K562 (cell line): ENCODE data around the gene CNTN2. TPM values are rescaled to one million over a fixed set of nuclear protein-coding genes. Genes with fewer than 3 reads are reported as not detected.

ENCODE experiments used
- ATAC-seq: fragments of 200-7000 bp; cut with Tn5 transposase; 3 replicates; pipeline ENCODE4 v1.9.1; 2020; ENCODE audit warnings: moderate library complexity
- BruUV-seq: library from RNA; stranded (reverse); fragments of 400-500 nt; replicated peaks from 2 replicates; lab custom pipeline; 2021; lab: Mats Ljungman, UMichigan
- CTCF ChIA-PET: fragments of 300-600 bp; formaldehyde crosslinking; extraction: SDS; loops from one replicate; lab custom pipeline; 2021; ENCODE audit warnings: low intra/inter-chr PET ratio; lab: Yijun Ruan, JAX
- POLR2A ChIA-PET: fragments of 300-600, 350-650 bp; sonication (Branson Sonifier 250); formaldehyde crosslinking; extraction: SDS; loops from one replicate; lab custom pipeline; 2021; ENCODE audit warnings: antibody characterized with exemption, inconsistent platforms; lab: Yijun Ruan, JAX
- DNase-seq, 4 experiments: peaks; one replicate each; pipeline versions ENCODE4 v3.0.0 to v3.0.0-alpha.2; 2011 to 2018; ENCODE audit warnings: low spot score in 3 of 4, mixed read lengths in 3 of 4; ENCODE audit errors: extremely low read depth in 1 of 4
- FAIRE-seq: peaks from 2 replicates; lab custom pipeline; 2011; peaks lifted over from hg19 to GRCh38; lab: Jason Lieb, UNC
- H2AFZ ChIP-seq: 2 replicates; pipeline ENCODE4 v1.6.0; 2011; ENCODE audit warnings: low read depth, low read length, control low read depth, inconsistent platforms
- H3K27ac ChIP-seq: fragments of 200-600 bp; 3 replicates; pipeline ENCODE4 v1.8.0; 2011; ENCODE audit warnings: low read depth, mild to moderate bottlenecking, control low read depth, inconsistent platforms, low read length, moderate library complexity, mixed read lengths; ENCODE audit errors: extremely low read depth
- H3K27me3 ChIP-seq, 2 experiments: fragments of 300-600 bp in 1 of 2; 2 replicates in 1 of 2; 3 replicates in 1 of 2; pipeline versions ENCODE4 v1.6.0 to v1.8.0; 2011; ENCODE audit warnings: inconsistent platforms in 2 of 2, low read length in 2 of 2, mild to moderate bottlenecking in 1 of 2, mixed read lengths in 1 of 2, moderate library complexity in 1 of 2; ENCODE audit not compliant: control insufficient read depth in 2 of 2, insufficient read depth in 2 of 2
- H3K36me3 ChIP-seq: fragments of 300-600 bp; 3 replicates; pipeline ENCODE4 v1.8.0; 2011; ENCODE audit warnings: mild to moderate bottlenecking, low read length, inconsistent platforms; ENCODE audit not compliant: control insufficient read depth, insufficient read depth
- H3K4me1 ChIP-seq, 2 experiments: fragments of 200-600 bp in 1 of 2; replicated peaks in 1 of 2; 2 replicates in 1 of 2; 3 replicates in 1 of 2; pipeline versions ENCODE4 v1.5.1 to v1.8.0; 2011; ENCODE audit warnings: inconsistent platforms in 2 of 2, low read length in 2 of 2, mild to moderate bottlenecking in 1 of 2, mixed read lengths in 1 of 2, moderate library complexity in 1 of 2; ENCODE audit not compliant: control insufficient read depth in 2 of 2, insufficient read depth in 2 of 2
- H3K4me2 ChIP-seq: 2 replicates; pipeline ENCODE4 v1.6.1; 2011; ENCODE audit warnings: low read length, control low read depth, inconsistent platforms, mixed read lengths; ENCODE audit not compliant: insufficient read depth
- H3K4me3 ChIP-seq: fragments of 200-600 bp; sonication (generic), shearing (Covaris generic); 2 replicates; pipeline ENCODE4 v1.5.1; 2016; ENCODE audit warnings: control low read depth, inconsistent platforms
- H3K79me2 ChIP-seq: fragments of 200-600 bp; 3 replicates; pipeline ENCODE4 v1.8.0; 2011; ENCODE audit warnings: low read length, inconsistent platforms; ENCODE audit not compliant: control insufficient read depth, insufficient read depth
- H3K9ac ChIP-seq, 2 experiments: 2 replicates each; pipeline versions ENCODE4 v1.6.0 to v1.6.1; 2011; ENCODE audit warnings: low read depth in 2 of 2, low read length in 2 of 2, control low read depth in 1 of 2, inconsistent platforms in 1 of 2, mild to moderate bottlenecking in 1 of 2, mixed read lengths in 1 of 2; ENCODE audit not compliant: insufficient read depth in 1 of 2
- H3K9me1 ChIP-seq: one replicate; pipeline ENCODE4 v1.6.0; 2011; ENCODE audit warnings: inconsistent platforms, mild to moderate bottlenecking, low read length, moderate library complexity; ENCODE audit not compliant: control insufficient read depth, insufficient read depth
- H3K9me3 ChIP-seq: replicated peaks from 2 replicates; pipeline ENCODE4 v1.5.1; 2011; ENCODE audit warnings: low read depth, low read length, inconsistent platforms; ENCODE audit not compliant: control insufficient read depth, insufficient read depth
- H4K20me1 ChIP-seq: replicated peaks from 2 replicates; pipeline ENCODE4 v1.6.1; 2011; ENCODE audit warnings: low read length, inconsistent platforms, mixed read lengths; ENCODE audit not compliant: control insufficient read depth, insufficient read depth
- BACH1 ChIP-seq: fragments of 200-800 bp; sonication (Bioruptor generic); IDR thresholded peaks from 2 replicates; pipeline ENCODE4 v1.6.1; 2016; ENCODE audit warnings: missing genetic modification characterization, missing compliant biosample characterization
- ETS2 ChIP-seq: IDR thresholded peaks from 2 replicates; pipeline ENCODE4 v1.6.1; 2016; ENCODE audit warnings: borderline replicate concordance, missing genetic modification characterization, mild to moderate bottlenecking, moderate library complexity, missing compliant biosample characterization; ENCODE audit not compliant: poor library complexity, severe bottlenecking
- ETV5 ChIP-seq: sonication (generic); formaldehyde crosslinking; IDR thresholded peaks from 2 replicates; pipeline ENCODE4 v1.4.0; 2020; ENCODE audit warnings: low read depth, mild to moderate bottlenecking, missing genetic modification reagents
- FOXP1 ChIP-seq: sonication (generic); formaldehyde crosslinking; IDR thresholded peaks from 2 replicates; pipeline ENCODE4 v1.8.0; 2022; ENCODE audit warnings: mild to moderate bottlenecking, missing genetic modification reagents
- JUND ChIP-seq, 2 experiments: IDR thresholded peaks; 2 replicates in 1 of 2; 3 replicates in 1 of 2; pipeline ENCODE4 v1.6.1; 2011; ENCODE audit warnings: borderline replicate concordance in 2 of 2, low read depth in 2 of 2, low read length in 2 of 2, improper control_type of control experiment in 1 of 2, missing biosample characterization in 1 of 2, missing genetic modification characterization in 1 of 2, missing genetic modification reagents in 1 of 2
- SIN3A ChIP-seq, 2 experiments: fragments of 150-350 bp in 1 of 2; IDR thresholded peaks; 2 replicates each; pipeline ENCODE4 v1.6.1; 2011 to 2016; ENCODE audit warnings: borderline replicate concordance in 2 of 2, low read depth in 2 of 2, low read length in 2 of 2, mild to moderate bottlenecking in 2 of 2, moderate library complexity in 2 of 2; ENCODE audit not compliant: control insufficient read depth in 1 of 2
- SP2 ChIP-seq: IDR thresholded peaks from 2 replicates; pipeline ENCODE4 v1.6.1; 2011; ENCODE audit warnings: mild to moderate bottlenecking, low read depth, low read length, moderate library complexity; ENCODE audit not compliant: poor library complexity, severe bottlenecking; ENCODE audit errors: extremely low read depth
- SREBF2 ChIP-seq: sonication (generic); formaldehyde crosslinking; IDR thresholded peaks from 2 replicates; pipeline ENCODE4 v1.4.0; 2020; ENCODE audit warnings: mild to moderate bottlenecking, missing genetic modification reagents
- ZC3H4 ChIP-seq: sonication (generic); formaldehyde crosslinking; IDR thresholded peaks from 2 replicates; pipeline ENCODE4 v1.9.0; 2021; ENCODE audit warnings: missing genetic modification reagents, borderline replicate concordance
- WGBS: fragments of 100-300 bp; shearing (Covaris generic); methylation state at CpG from one replicate; pipeline ENCODE4 v1.1.6; 2016; ENCODE audit warnings: low coverage, mixed read lengths; ENCODE audit not compliant: insufficient coverage; ENCODE audit errors: missing lambda C conversion rate; 5-methylcytosine and 5-hydroxymethylcytosine counted together
- in situ Hi-C: fragments of 300-500 bp; cut with MboI; formaldehyde crosslinking; loops from 4 replicates; pipeline ENCODE4 v1.15.0; 2018; ENCODE audit warnings: inconsistent platforms, mixed read lengths
- intact Hi-C: fragments of 100-400 bp; cut with micrococcal nuclease; formaldehyde crosslinking; loops from 2 replicates; pipeline ENCODE4 v1.14.2; 2022
- polyA plus RNA-seq, 8 experiments: library from polyadenylated mRNA; depleted of rRNA in 4 of 8; stranded (reverse) in 5 of 8; unstranded in 3 of 8; fragments of >200 nt; fragmentation: Nextera tagmentation in 2 of 8; fragmentation: Illumina TruSeq in 1 of 8; extraction: Ambion mirVana in 2 of 8; extraction: Trizol in 1 of 8; gene quantifications; 2 replicates each; pipeline versions ENCODE4 v1.2.1 to v1.2.3, GENCODE V29; 2011 to 2014; ENCODE audit warnings: inconsistent platforms in 1 of 8, missing spikeins in 1 of 8
- total RNA-seq, 7 experiments: library from RNA; depleted of rRNA in 6 of 7; stranded (reverse); fragments of >200 nt in 6 of 7; fragmentation: Illumina TruSeq in 2 of 7; extraction: Trizol in 2 of 7; gene quantifications; 2 replicates each; pipeline versions ENCODE4 v1.2.1 to v1.2.3, GENCODE V29; 2011 to 2021; ENCODE audit warnings: low replicate concordance in 1 of 7
- TF ChIP-seq, protein P1 (sequence below), 2 experiments: fragments of 150-350 bp in 1 of 2; IDR thresholded peaks; 2 replicates each; pipeline ENCODE4 v1.6.1; 2012 to 2016; ENCODE audit warnings: low read depth in 2 of 2, low read length in 2 of 2, mild to moderate bottlenecking in 1 of 2, moderate library complexity in 1 of 2
- TF ChIP-seq, protein P2 (sequence below): sonication (generic); formaldehyde crosslinking; IDR thresholded peaks from 2 replicates; pipeline ENCODE4 v1.5.0; 2020; ENCODE audit warnings: missing genetic modification reagents
- TF ChIP-seq, protein P3 (sequence below), 3 experiments: fragments of 200-800 bp in 1 of 3; fragments of 250-450 bp in 1 of 3; fragments of 450-650 bp in 1 of 3; sonication (Bioruptor Pico) in 1 of 3; sonication (Bioruptor generic) in 1 of 3; formaldehyde crosslinking in 1 of 3; IDR thresholded peaks; 2 replicates each; pipeline versions ENCODE4 v1.6.1 to v1.8.0; 2016 to 2022; ENCODE audit warnings: mild to moderate bottlenecking in 2 of 3, missing genetic modification characterization in 2 of 3, missing compliant biosample characterization in 1 of 3, moderate library complexity in 1 of 3

The CNTN2 gene
- total and polyA plus RNA-seq, 9 of the 15 experiments (the other 6 are each of a cell fraction or from before 2014, with no cell fraction given) = not detected

DNA sequence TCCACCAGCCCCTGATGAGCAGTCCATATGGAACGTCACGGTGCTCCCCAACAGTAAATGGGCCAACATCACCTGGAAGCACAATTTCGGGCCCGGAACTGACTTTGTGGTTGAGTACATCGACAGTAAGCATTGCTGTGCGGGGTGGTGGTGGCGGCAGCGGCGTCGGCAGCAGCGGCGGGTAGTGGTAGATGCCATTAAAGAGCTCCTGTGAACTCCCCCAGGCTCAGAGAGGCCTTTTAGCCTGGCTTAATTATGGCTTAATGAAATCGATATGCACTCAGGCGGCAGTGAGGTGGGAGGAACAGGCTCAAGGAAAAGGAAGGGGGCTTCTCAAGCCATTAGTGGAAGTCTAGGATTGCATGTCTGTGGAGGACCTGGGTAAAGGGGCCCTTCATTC is 41.9 kb upstream of the CNTN2 start:
- in situ Hi-C loops = no loop called here
- H3K4me1 ChIP-seq = 0 out of 5 replicates have a peak, but pooled peaks cover 0 to 2% of the 10 kb centered on the region in 2 experiments
- POLR2A ChIA-PET = interaction anchor here (0.9 to 2.7 kb wide), 4 partner anchors 12 to 171 kb away, joined by 3 to 7 read pairs (median 4); no protein-coding TSS in a partner anchor
- H3K27me3 ChIP-seq = peaks cover 78 to 95% of the 10 kb centered on the region in 2 experiments
- H3K9me3 ChIP-seq = no peaks in the 10 kb centered on the region
- DNase-seq (no peak), ATAC-seq (no peak), FAIRE-seq (no peak)
- H2AFZ ChIP-seq = no peak overlapping the region
- no peaks in the 10 kb centered on the region for H3K9me1 ChIP-seq
- CTCF ChIA-PET = no interaction called here
- H3K4me3 ChIP-seq = no peak overlapping the region
- WGBS = 0% methylated on average over 14 of the region's 14 CpGs
- H3K4me2 ChIP-seq = no peak overlapping the region
- H3K36me3 ChIP-seq = no peaks in the 10 kb centered on the region
- no peak overlapping the region for H3K27ac ChIP-seq
- no peak overlapping the region for H3K9ac ChIP-seq
- intact Hi-C loops = no loop called here
- H4K20me1 ChIP-seq = 0 out of 2 replicates have a peak, but pooled peaks cover 12% of the 10 kb centered on the region
- no TSS peak for BruUV-seq
- no peaks in the 10 kb centered on the region for H3K79me2 ChIP-seq
- TF ChIP-seq, protein P1, sequence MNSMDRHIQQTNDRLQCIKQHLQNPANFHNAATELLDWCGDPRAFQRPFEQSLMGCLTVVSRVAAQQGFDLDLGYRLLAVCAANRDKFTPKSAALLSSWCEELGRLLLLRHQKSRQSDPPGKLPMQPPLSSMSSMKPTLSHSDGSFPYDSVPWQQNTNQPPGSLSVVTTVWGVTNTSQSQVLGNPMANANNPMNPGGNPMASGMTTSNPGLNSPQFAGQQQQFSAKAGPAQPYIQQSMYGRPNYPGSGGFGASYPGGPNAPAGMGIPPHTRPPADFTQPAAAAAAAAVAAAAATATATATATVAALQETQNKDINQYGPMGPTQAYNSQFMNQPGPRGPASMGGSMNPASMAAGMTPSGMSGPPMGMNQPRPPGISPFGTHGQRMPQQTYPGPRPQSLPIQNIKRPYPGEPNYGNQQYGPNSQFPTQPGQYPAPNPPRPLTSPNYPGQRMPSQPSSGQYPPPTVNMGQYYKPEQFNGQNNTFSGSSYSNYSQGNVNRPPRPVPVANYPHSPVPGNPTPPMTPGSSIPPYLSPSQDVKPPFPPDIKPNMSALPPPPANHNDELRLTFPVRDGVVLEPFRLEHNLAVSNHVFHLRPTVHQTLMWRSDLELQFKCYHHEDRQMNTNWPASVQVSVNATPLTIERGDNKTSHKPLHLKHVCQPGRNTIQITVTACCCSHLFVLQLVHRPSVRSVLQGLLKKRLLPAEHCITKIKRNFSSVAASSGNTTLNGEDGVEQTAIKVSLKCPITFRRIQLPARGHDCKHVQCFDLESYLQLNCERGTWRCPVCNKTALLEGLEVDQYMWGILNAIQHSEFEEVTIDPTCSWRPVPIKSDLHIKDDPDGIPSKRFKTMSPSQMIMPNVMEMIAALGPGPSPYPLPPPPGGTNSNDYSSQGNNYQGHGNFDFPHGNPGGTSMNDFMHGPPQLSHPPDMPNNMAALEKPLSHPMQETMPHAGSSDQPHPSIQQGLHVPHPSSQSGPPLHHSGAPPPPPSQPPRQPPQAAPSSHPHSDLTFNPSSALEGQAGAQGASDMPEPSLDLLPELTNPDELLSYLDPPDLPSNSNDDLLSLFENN (IDR thresholded peaks at IDR 0.05; ENCODE audit: low read depth in 2 of 2, low read length in 2 of 2) = no peak
- TF ChIP-seq BACH1 (tag) (no peak), FOXP1 (CRISPR knock-in tag) (no peak), SP2 (no peak), ETV5 (CRISPR knock-in tag) (no peak), ZC3H4 (CRISPR knock-in tag) (no peak), ETS2 (tag) (no peak), SREBF2 (CRISPR knock-in tag) (no peak), JUND (IDR thresholded peaks at IDR 0.05; ENCODE audit: borderline replicate concordance, low read depth, low read length) (no peak), JUND (tag; IDR thresholded peaks at IDR 0.05; ENCODE audit: borderline replicate concordance, low read depth, low read length) (no peak), SIN3A (IDR thresholded peaks at IDR 0.05; ENCODE audit: borderline replicate concordance in 2 of 2, control insufficient read depth in 1 of 2, low read depth in 2 of 2, low read length in 2 of 2) (no peak)
- TF ChIP-seq, protein P2, sequence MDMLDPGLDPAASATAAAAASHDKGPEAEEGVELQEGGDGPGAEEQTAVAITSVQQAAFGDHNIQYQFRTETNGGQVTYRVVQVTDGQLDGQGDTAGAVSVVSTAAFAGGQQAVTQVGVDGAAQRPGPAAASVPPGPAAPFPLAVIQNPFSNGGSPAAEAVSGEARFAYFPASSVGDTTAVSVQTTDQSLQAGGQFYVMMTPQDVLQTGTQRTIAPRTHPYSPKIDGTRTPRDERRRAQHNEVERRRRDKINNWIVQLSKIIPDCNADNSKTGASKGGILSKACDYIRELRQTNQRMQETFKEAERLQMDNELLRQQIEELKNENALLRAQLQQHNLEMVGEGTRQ (CRISPR knock-in tag) = no peak
- TF ChIP-seq, protein P3, sequence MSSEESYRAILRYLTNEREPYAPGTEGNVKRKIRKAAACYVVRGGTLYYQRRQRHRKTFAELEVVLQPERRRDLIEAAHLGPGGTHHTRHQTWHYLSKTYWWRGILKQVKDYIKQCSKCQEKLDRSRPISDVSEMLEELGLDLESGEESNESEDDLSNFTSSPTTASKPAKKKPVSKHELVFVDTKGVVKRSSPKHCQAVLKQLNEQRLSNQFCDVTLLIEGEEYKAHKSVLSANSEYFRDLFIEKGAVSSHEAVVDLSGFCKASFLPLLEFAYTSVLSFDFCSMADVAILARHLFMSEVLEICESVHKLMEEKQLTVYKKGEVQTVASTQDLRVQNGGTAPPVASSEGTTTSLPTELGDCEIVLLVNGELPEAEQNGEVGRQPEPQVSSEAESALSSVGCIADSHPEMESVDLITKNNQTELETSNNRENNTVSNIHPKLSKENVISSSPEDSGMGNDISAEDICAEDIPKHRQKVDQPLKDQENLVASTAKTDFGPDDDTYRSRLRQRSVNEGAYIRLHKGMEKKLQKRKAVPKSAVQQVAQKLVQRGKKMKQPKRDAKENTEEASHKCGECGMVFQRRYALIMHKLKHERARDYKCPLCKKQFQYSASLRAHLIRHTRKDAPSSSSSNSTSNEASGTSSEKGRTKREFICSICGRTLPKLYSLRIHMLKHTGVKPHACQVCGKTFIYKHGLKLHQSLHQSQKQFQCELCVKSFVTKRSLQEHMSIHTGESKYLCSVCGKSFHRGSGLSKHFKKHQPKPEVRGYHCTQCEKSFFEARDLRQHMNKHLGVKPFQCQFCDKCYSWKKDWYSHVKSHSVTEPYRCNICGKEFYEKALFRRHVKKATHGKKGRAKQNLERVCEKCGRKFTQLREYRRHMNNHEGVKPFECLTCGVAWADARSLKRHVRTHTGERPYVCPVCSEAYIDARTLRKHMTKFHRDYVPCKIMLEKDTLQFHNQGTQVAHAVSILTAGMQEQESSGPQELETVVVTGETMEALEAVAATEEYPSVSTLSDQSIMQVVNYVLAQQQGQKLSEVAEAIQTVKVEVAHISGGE (CRISPR knock-in tag; IDR thresholded peaks at IDR 0.05) = no peak
